ENCODE results near the gene INPP4B. TPM values are rescaled to one million over a fixed set of nuclear protein-coding genes. Genes with fewer than 3 reads are reported as not detected.

The INPP4B gene
- total and polyA plus RNA-seq, 7 donors, result 1.5 to 16.8 (median 9.5) TPM

GRCh38 chr4:142706381-142706780 is 139.7 kb downstream of the INPP4B start:
- DNase-seq, result no peak
- intact Hi-C loops (cut with DNase I), result no loop called here
- H3K4me3 ChIP-seq, result no peak overlapping the region
- no peak overlapping the region for H3K27ac ChIP-seq
- no peaks in the 10 kb centered on the region for H3K9me3 ChIP-seq
- H3K36me3 ChIP-seq (ENCODE audit: insufficient read depth in 1 of 2, low read depth in 1 of 2), result no peaks in the 10 kb centered on the region
- no peaks in the 10 kb centered on the region for H3K27me3 ChIP-seq (ENCODE audit: insufficient read depth in 3 of 3, low read length in 2 of 3)
- ATAC-seq, result no peak
- TF ChIP-seq, protein P1, sequence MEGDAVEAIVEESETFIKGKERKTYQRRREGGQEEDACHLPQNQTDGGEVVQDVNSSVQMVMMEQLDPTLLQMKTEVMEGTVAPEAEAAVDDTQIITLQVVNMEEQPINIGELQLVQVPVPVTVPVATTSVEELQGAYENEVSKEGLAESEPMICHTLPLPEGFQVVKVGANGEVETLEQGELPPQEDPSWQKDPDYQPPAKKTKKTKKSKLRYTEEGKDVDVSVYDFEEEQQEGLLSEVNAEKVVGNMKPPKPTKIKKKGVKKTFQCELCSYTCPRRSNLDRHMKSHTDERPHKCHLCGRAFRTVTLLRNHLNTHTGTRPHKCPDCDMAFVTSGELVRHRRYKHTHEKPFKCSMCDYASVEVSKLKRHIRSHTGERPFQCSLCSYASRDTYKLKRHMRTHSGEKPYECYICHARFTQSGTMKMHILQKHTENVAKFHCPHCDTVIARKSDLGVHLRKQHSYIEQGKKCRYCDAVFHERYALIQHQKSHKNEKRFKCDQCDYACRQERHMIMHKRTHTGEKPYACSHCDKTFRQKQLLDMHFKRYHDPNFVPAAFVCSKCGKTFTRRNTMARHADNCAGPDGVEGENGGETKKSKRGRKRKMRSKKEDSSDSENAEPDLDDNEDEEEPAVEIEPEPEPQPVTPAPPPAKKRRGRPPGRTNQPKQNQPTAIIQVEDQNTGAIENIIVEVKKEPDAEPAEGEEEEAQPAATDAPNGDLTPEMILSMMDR (IDR thresholded peaks at IDR 0.05), result no peak
- 92 to 96% (median 94%) methylated on average over 1 of the region's 1 CpG for WGBS, 3 donors
- H3K4me1 ChIP-seq, result no peaks in the 10 kb centered on the region

GRCh38 chr4:142705820-142706219 is 140.3 kb downstream of the INPP4B start:
- TF ChIP-seq, protein P1 (IDR thresholded peaks at IDR 0.05), result no peak
- Histone ChIP-seq H3K4me3 (no peak overlapping the region), H3K4me1 (no peaks in the 10 kb centered on the region), H3K27me3 (ENCODE audit: insufficient read depth in 3 of 3, low read length in 2 of 3) (no peaks in the 10 kb centered on the region), H3K27ac (no peak overlapping the region), H3K9me3 (no peaks in the 10 kb centered on the region), H3K36me3 (ENCODE audit: insufficient read depth in 1 of 2, low read depth in 1 of 2) (no peaks in the 10 kb centered on the region)
- ATAC-seq (no peak), DNase-seq (no peak)
- intact Hi-C loops (cut with DNase I), result no loop called here
- WGBS, 3 donors, result 87 to 92% (median 89%) methylated on average over 1 of the region's 1 CpG

- intact Hi-C loops (cut with DNase I), result no loop called here
- H3K4me3 ChIP-seq, result no peak overlapping the region
- H3K27me3 ChIP-seq (ENCODE audit: insufficient read depth in 3 of 3, low read length in 2 of 3), result no peaks in the 10 kb centered on the region
- H3K9me3 ChIP-seq, result no peaks in the 10 kb centered on the region
- ATAC-seq (no peak), DNase-seq (no peak)
- H3K4me1 ChIP-seq, result no peaks in the 10 kb centered on the region
- WGBS, 3 donors, result 63 to 77% (median 73%) methylated on average over 4 of the region's 4 CpGs
- TF ChIP-seq, protein P1 (IDR thresholded peaks at IDR 0.05), result no peak
- H3K27ac ChIP-seq, result no peak overlapping the region
- no peaks in the 10 kb centered on the region for H3K36me3 ChIP-seq (ENCODE audit: insufficient read depth in 1 of 2, low read depth in 1 of 2)
These were observed 142.3 kb downstream of the INPP4B start for GRCh38 chr4:142703694-142704309.

- no peaks in the 10 kb centered on the region for H3K36me3 ChIP-seq (ENCODE audit: insufficient read depth in 1 of 2, low read depth in 1 of 2)
- TF ChIP-seq, protein P1 (IDR thresholded peaks at IDR 0.05), result no peak
- no peaks in the 10 kb centered on the region for H3K9me3 ChIP-seq
- no peaks in the 10 kb centered on the region for H3K27me3 ChIP-seq (ENCODE audit: insufficient read depth in 3 of 3, low read length in 2 of 3)
- H3K27ac ChIP-seq, result no peak overlapping the region
- ATAC-seq (no peak), DNase-seq (no peak)
- intact Hi-C loops (cut with DNase I), result no loop called here
- no peak overlapping the region for H3K4me3 ChIP-seq
- no peaks in the 10 kb centered on the region for H3K4me1 ChIP-seq
These were observed 145.1 kb downstream of the INPP4B start for GRCh38 chr4:142701017-142701416.

- no peaks in the 10 kb centered on the region for H3K4me1 ChIP-seq
- H3K27ac ChIP-seq, result no peak overlapping the region
- no peak overlapping the region for H3K4me3 ChIP-seq
- no peaks in the 10 kb centered on the region for H3K9me3 ChIP-seq
- no peak for ATAC-seq
- H3K27me3 ChIP-seq (ENCODE audit: insufficient read depth in 3 of 3, low read length in 2 of 3), result no peaks in the 10 kb centered on the region
- H3K36me3 ChIP-seq (ENCODE audit: insufficient read depth in 1 of 2, low read depth in 1 of 2), result no peaks in the 10 kb centered on the region
- no peak for DNase-seq
- intact Hi-C loops (cut with DNase I), result no loop called here
- TF ChIP-seq, protein P1 (IDR thresholded peaks at IDR 0.05), result no peak
These were observed 145.6 kb downstream of the INPP4B start for GRCh38 chr4:142700531-142700930.

Measured in psoas muscle (tissue), 8 donors.